BJ (cell line): ENCODE results near the gene LMTK3. TPM values are rescaled to one million over a fixed set of nuclear protein-coding genes. Genes with fewer than 3 reads are reported as not detected.

Source experiments
- CTCF ChIA-PET: fragments of 350-600 bp; formaldehyde crosslinking; extraction: SDS; loops from one replicate; lab custom pipeline; 2021; ENCODE audit warnings: antibody characterized with exemption, inconsistent platforms; lab: Yijun Ruan, JAX
- POLR2A ChIA-PET: fragments of 300-600 bp; sonication (Branson Sonifier 250); formaldehyde crosslinking; extraction: SDS; loops from one replicate; lab custom pipeline; 2021; ENCODE audit warnings: antibody characterized with exemption; lab: Charles Lee
- DNase-seq: peaks from one replicate; pipeline ENCODE4 v3.0.0-alpha.2; 2011; ENCODE audit warnings: low read depth
- H3K27me3 ChIP-seq: 2 replicates; pipeline ENCODE4 v1.6.0; 2011; ENCODE audit warnings: low read length; ENCODE audit not compliant: control insufficient read depth, insufficient read depth
- H3K36me3 ChIP-seq: 2 replicates; pipeline ENCODE4 v1.5.1; 2011; ENCODE audit warnings: low read length; ENCODE audit not compliant: control insufficient read depth, insufficient read depth
- H3K4me3 ChIP-seq: 2 replicates; pipeline ENCODE4 v1.5.1; 2011; ENCODE audit warnings: low read depth, mild to moderate bottlenecking, control low read depth, low read length
- CTCF ChIP-seq: IDR thresholded peaks from 2 replicates; pipeline ENCODE4 v1.5.1; 2011; ENCODE audit warnings: low read depth, mild to moderate bottlenecking, control low read depth, inconsistent platforms, low read length, moderate library complexity; ENCODE audit not compliant: insufficient read depth
- polyA plus RNA-seq: library from polyadenylated mRNA; depleted of rRNA; stranded (reverse); fragments of >200 nt; gene quantifications from 2 replicates; pipeline ENCODE4 v1.2.3, GENCODE V29; 2011

LMTK3 gene
- polyA plus RNA-seq, 1 experiment: not detected

- CTCF ChIA-PET: interaction anchor here (7.8 kb wide), 1 partner anchor 74 kb away, joined by 226 read pairs; no protein-coding TSS in a partner anchor
- Histone ChIP-seq H3K36me3 (no peaks in the 10 kb centered on the region), H3K27me3 (peaks cover 21% of the 10 kb centered on the region), H3K4me3 (peak overlapping the region; percentile 7; the same call in 1 of the 2 replicates)
- no peak for DNase-seq
- TF ChIP-seq CTCF: no peak
- POLR2A ChIA-PET: no interaction called here
Measured at GRCh38 chr19:48510421-48511268, 990 bp downstream of the LMTK3 start.

- H3K4me3 ChIP-seq: no peak overlapping the region
- H3K36me3 ChIP-seq: no peaks in the 10 kb centered on the region
- ChIA-PET CTCF (interaction anchor here (7.8 kb wide), 1 partner anchor 75 kb away, joined by 226 read pairs; no protein-coding TSS in a partner anchor), POLR2A (no interaction called here)
- peaks cover 21% of the 10 kb centered on the region for H3K27me3 ChIP-seq
- no peak for DNase-seq
- TF ChIP-seq CTCF: no peak
Measured at GRCh38 chr19:48509467-48510194, 2.0 kb downstream of the LMTK3 start.

GRCh38 chr19:48508729-48509411 is 2.8 kb downstream of the LMTK3 start:
- H3K27me3 ChIP-seq: peaks cover 21% of the 10 kb centered on the region
- H3K4me3 ChIP-seq: no peak overlapping the region
- H3K36me3 ChIP-seq: no peaks in the 10 kb centered on the region
- CTCF ChIA-PET: interaction anchor here (1.1 to 7.8 kb wide), 6 partner anchors 13 to 76 kb away, joined by 3 to 226 read pairs (median 5); no protein-coding TSS in a partner anchor
- TF ChIP-seq CTCF: no peak
- POLR2A ChIA-PET: no interaction called here
- no peak for DNase-seq

- ChIA-PET CTCF (interaction anchor here (0.8 to 7.8 kb wide), 10 partner anchors 8 to 103 kb away, joined by 3 to 226 read pairs (median 4); no protein-coding TSS in a partner anchor), POLR2A (no interaction called here)
- H3K36me3 ChIP-seq: no peaks in the 10 kb centered on the region
- H3K27me3 ChIP-seq: peaks cover 16% of the 10 kb centered on the region
- no peak for TF ChIP-seq CTCF
- DNase-seq: no peak
- no peak overlapping the region for H3K4me3 ChIP-seq
Measured at GRCh38 chr19:48507911-48508439, 3.7 kb downstream of the LMTK3 start.
